IMR-90 (cell line): ENCODE results near the gene AGAP1. TPM values are rescaled to one million over a fixed set of nuclear protein-coding genes. Genes with fewer than 3 reads are reported as not detected.

Source experiments
- ATAC-seq: fragments of 200-7000 bp; cut with Tn5 transposase; 2 replicates; pipeline ENCODE4 v1.9.1; 2020; ENCODE audit warnings: low read depth, mild to moderate bottlenecking, moderate library complexity
- BruUV-seq: library from RNA; stranded (reverse); fragments of 400-500 nt; replicated peaks from 2 replicates; lab custom pipeline; 2021; lab: Mats Ljungman, UMichigan
- CTCF ChIA-PET: fragments of 300-600 bp; formaldehyde crosslinking; extraction: SDS; loops from one replicate; lab custom pipeline; 2021; ENCODE audit warnings: antibody characterized with exemption; lab: Yijun Ruan, JAX
- POLR2A ChIA-PET: fragments of 300-600 bp; sonication (Branson Sonifier 250); formaldehyde crosslinking; loops from one replicate; lab custom pipeline; 2022; ENCODE audit warnings: antibody characterized with exemption; ENCODE audit not compliant: unreplicated experiment; lab: Charles Lee
- DNase-seq: peaks from one replicate; pipeline ENCODE4 v3.0.0; 2013
- H2AFZ ChIP-seq: replicated peaks from 2 replicates; pipeline ENCODE3; 2013; ENCODE audit warnings: low read length, mild to moderate bottlenecking; ENCODE audit not compliant: poor library complexity
- H2AK5ac ChIP-seq: 2 replicates; pipeline ENCODE4 v1.6.1; 2013; ENCODE audit warnings: low read depth, low read length, inconsistent platforms
- H2AK9ac ChIP-seq: replicated peaks from 2 replicates; pipeline ENCODE3; 2013; ENCODE audit warnings: mild to moderate bottlenecking, low read depth, low read length, moderate library complexity; ENCODE audit not compliant: poor library complexity
- H2BK120ac ChIP-seq: 2 replicates; pipeline ENCODE4 v1.6.1; 2013; ENCODE audit warnings: low read depth, low read length, inconsistent platforms
- H2BK15ac ChIP-seq: 3 replicates; pipeline ENCODE4 v1.6.1; 2013; ENCODE audit warnings: low read depth, low read length, inconsistent platforms
- H2BK20ac ChIP-seq: 2 replicates; pipeline ENCODE4 v1.6.1; 2013; ENCODE audit warnings: low read depth, mild to moderate bottlenecking, inconsistent platforms, low read length, moderate library complexity
- H2BK5ac ChIP-seq: 2 replicates; pipeline ENCODE4 v1.6.1; 2013; ENCODE audit warnings: mild to moderate bottlenecking, low read depth, low read length, inconsistent platforms; ENCODE audit not compliant: poor library complexity, severe bottlenecking
- H3K14ac ChIP-seq: replicated peaks from 2 replicates; pipeline ENCODE4 v1.6.1; 2013; ENCODE audit warnings: low read depth, low read length, inconsistent platforms
- H3K18ac ChIP-seq: 2 replicates; pipeline ENCODE4 v1.6.1; 2013; ENCODE audit warnings: low read depth, low read length, control low read depth
- H3K23ac ChIP-seq: 2 replicates; pipeline ENCODE4 v1.6.1; 2013; ENCODE audit warnings: low read depth, low read length, inconsistent platforms
- H3K27ac ChIP-seq: 2 replicates; pipeline ENCODE4 v1.5.1; 2013; ENCODE audit warnings: mild to moderate bottlenecking, control low read depth, low read length; ENCODE audit not compliant: insufficient read depth
- H3K27me3 ChIP-seq: 2 replicates; pipeline ENCODE4 v1.6.1; 2013; ENCODE audit warnings: low read length; ENCODE audit not compliant: control insufficient read depth, insufficient read depth
- H3K36me3 ChIP-seq: 2 replicates; pipeline ENCODE4 v1.6.1; 2013; ENCODE audit warnings: low read length, mixed read lengths; ENCODE audit not compliant: control insufficient read depth, insufficient read depth
- H3K4ac ChIP-seq: 2 replicates; pipeline ENCODE4 v1.6.1; 2013; ENCODE audit warnings: low read depth, low read length, inconsistent platforms
- H3K4me1 ChIP-seq: 2 replicates; pipeline ENCODE4 v1.6.1; 2013; ENCODE audit warnings: low read length, mixed read lengths; ENCODE audit not compliant: control insufficient read depth, insufficient read depth
- H3K4me2 ChIP-seq: 2 replicates; pipeline ENCODE4 v1.6.1; 2013; ENCODE audit warnings: low read depth, mild to moderate bottlenecking, control low read depth, low read length, moderate library complexity
- H3K4me3 ChIP-seq: 2 replicates; pipeline ENCODE4 v1.5.1; 2013; ENCODE audit warnings: low read depth, mild to moderate bottlenecking, control low read depth, low read length, moderate library complexity; ENCODE audit not compliant: insufficient read depth
- H3K56ac ChIP-seq: 2 replicates; pipeline ENCODE4 v1.6.1; 2013; ENCODE audit warnings: low read length, inconsistent platforms; ENCODE audit not compliant: insufficient read depth; ENCODE audit errors: extremely low read depth
- H3K79me1 ChIP-seq, 2 experiments: 2 replicates each; pipeline ENCODE4 v1.6.1; 2013; ENCODE audit warnings: low read length in 2 of 2, inconsistent platforms in 1 of 2, low read depth in 1 of 2
- H3K9ac ChIP-seq: 2 replicates; pipeline ENCODE4 v1.6.1; 2013; ENCODE audit warnings: low read depth, low read length, control low read depth
- H3K9me1 ChIP-seq: 2 replicates; pipeline ENCODE4 v1.6.1; 2013; ENCODE audit warnings: low read length, inconsistent platforms; ENCODE audit not compliant: insufficient read depth
- H3K9me3 ChIP-seq: 2 replicates; pipeline ENCODE4 v1.6.1; 2013; ENCODE audit warnings: low read length; ENCODE audit not compliant: control insufficient read depth, insufficient read depth
- H4K20me1 ChIP-seq: 2 replicates; pipeline ENCODE4 v1.6.1; 2013; ENCODE audit warnings: low read length, inconsistent platforms; ENCODE audit not compliant: insufficient read depth
- H4K5ac ChIP-seq: 2 replicates; pipeline ENCODE4 v1.6.1; 2013; ENCODE audit warnings: mild to moderate bottlenecking, low read depth, low read length, control low read depth
- H4K8ac ChIP-seq, 2 experiments: 2 replicates each; pipeline ENCODE4 v1.6.1; 2013; ENCODE audit warnings: low read depth in 2 of 2, low read length in 2 of 2, control low read depth in 1 of 2, inconsistent platforms in 1 of 2
- H4K91ac ChIP-seq: 2 replicates; pipeline ENCODE4 v1.6.1; 2013; ENCODE audit warnings: low read depth, low read length, inconsistent platforms; ENCODE audit not compliant: insufficient read depth
- BHLHE40 ChIP-seq: fragments of 150-350 bp; IDR thresholded peaks from 2 replicates; pipeline ENCODE4 v1.6.1; 2016; ENCODE audit warnings: mild to moderate bottlenecking, low read depth, low read length
- CEBPB ChIP-seq: IDR thresholded peaks from 2 replicates; pipeline ENCODE4 v1.6.1; 2012; ENCODE audit warnings: low read depth, low read length, improper control_type of control experiment
- CHD1 ChIP-seq: IDR thresholded peaks from 2 replicates; pipeline ENCODE4 v1.6.1; 2012; ENCODE audit warnings: low read depth, low read length, improper control_type of control experiment
- FOS ChIP-seq: fragments of 150-350 bp; IDR thresholded peaks from 2 replicates; pipeline ENCODE4 v1.6.1; 2016; ENCODE audit warnings: low read depth, low read length
- MAFK ChIP-seq: IDR thresholded peaks from 2 replicates; pipeline ENCODE4 v1.6.1; 2012; ENCODE audit warnings: low read depth, low read length, improper control_type of control experiment
- MXI1 ChIP-seq: IDR thresholded peaks from 2 replicates; pipeline ENCODE4 v1.6.1; 2012; ENCODE audit warnings: low read depth, mild to moderate bottlenecking, low read length, moderate library complexity, borderline replicate concordance
- NFE2L2 ChIP-seq: fragments of 150-350 bp; IDR thresholded peaks from 2 replicates; pipeline ENCODE4 v1.6.1; 2016; ENCODE audit warnings: low read depth, mild to moderate bottlenecking, low read length
- RAD21 ChIP-seq: IDR thresholded peaks from 2 replicates; pipeline ENCODE4 v1.6.1; 2012; ENCODE audit warnings: low read length, improper control_type of control experiment
- RCOR1 ChIP-seq: IDR thresholded peaks from 2 replicates; pipeline ENCODE4 v1.6.1; 2012; ENCODE audit warnings: mild to moderate bottlenecking, low read length, improper control_type of control experiment; ENCODE audit not compliant: insufficient replicate concordance
- RFX5 ChIP-seq: IDR thresholded peaks from 2 replicates; pipeline ENCODE4 v1.8.0; 2012; ENCODE audit warnings: low read depth, mild to moderate bottlenecking, low read length, moderate library complexity
- SMC3 ChIP-seq: fragments of 150-350 bp; IDR thresholded peaks from 2 replicates; pipeline ENCODE4 v1.6.1; 2016; ENCODE audit warnings: low read depth, mild to moderate bottlenecking, antibody characterized with exemption, low read length, moderate library complexity
- WGBS, 2 experiments: methylation state at CpG; one replicate each; pipeline versions ENCODE4 v1.1.5 to v1.1.7; 2013; ENCODE audit warnings: missing lambda C conversion rate in 2 of 2; ENCODE audit not compliant: insufficient read length in 1 of 2; ENCODE audit errors: extremely low coverage in 2 of 2; 5-methylcytosine and 5-hydroxymethylcytosine counted together
- dilution Hi-C: fragments of 300-500 bp; cut with HindIII; formaldehyde crosslinking; loops from one replicate; pipeline ENCODE4 v1.14.3; 2018; ENCODE audit warnings: low sequenced_read_pairs; ENCODE audit not compliant: unreplicated experiment
- in situ Hi-C: fragments of 300-500 bp; cut with MboI; formaldehyde crosslinking; loops from 3 replicates; pipeline ENCODE4 v1.14.3; 2019; ENCODE audit warnings: low sequenced_read_pairs, inconsistent platforms, mixed read lengths
- intact Hi-C: fragments of 100-400 bp; cut with micrococcal nuclease; formaldehyde crosslinking; loops from 2 replicates; pipeline ENCODE4 v1.10.0; 2022
- polyA plus RNA-seq, 3 experiments: library from polyadenylated mRNA; depleted of rRNA; stranded (reverse); fragments of >200 nt; gene quantifications; 2 replicates each; pipeline ENCODE4 v1.2.3, GENCODE V29; 2012; ENCODE audit warnings: low replicate concordance in 1 of 3
- total RNA-seq: library from RNA; depleted of rRNA; stranded (reverse); fragments of >200 nt; gene quantifications from 2 replicates; pipeline ENCODE4 v1.2.3, GENCODE V29; 2012
- TF ChIP-seq, protein P1 (sequence below): conservative IDR thresholded peaks from 2 replicates; pipeline ENCODE4 v1.5.1; 2012; ENCODE audit warnings: mild to moderate bottlenecking, low read depth, low read length, improper control_type of control experiment
- TF ChIP-seq, protein P2 (sequence below): fragments of 150-350 bp; IDR thresholded peaks from 2 replicates; pipeline ENCODE4 v1.6.1; 2017; ENCODE audit warnings: mild to moderate bottlenecking, antibody characterized with exemption, low read length, low read depth
- TF ChIP-seq, protein P3 (sequence below): fragments of 150-350 bp; IDR thresholded peaks from 2 replicates; pipeline ENCODE4 v1.6.1; 2016; ENCODE audit warnings: low read depth, mild to moderate bottlenecking, low read length, moderate library complexity, borderline replicate concordance

The AGAP1 gene
- total and polyA plus RNA-seq, 2 of the 4 experiments (the other 2 are of a cell fraction) = 15.1 to 16.4 TPM

DNA sequence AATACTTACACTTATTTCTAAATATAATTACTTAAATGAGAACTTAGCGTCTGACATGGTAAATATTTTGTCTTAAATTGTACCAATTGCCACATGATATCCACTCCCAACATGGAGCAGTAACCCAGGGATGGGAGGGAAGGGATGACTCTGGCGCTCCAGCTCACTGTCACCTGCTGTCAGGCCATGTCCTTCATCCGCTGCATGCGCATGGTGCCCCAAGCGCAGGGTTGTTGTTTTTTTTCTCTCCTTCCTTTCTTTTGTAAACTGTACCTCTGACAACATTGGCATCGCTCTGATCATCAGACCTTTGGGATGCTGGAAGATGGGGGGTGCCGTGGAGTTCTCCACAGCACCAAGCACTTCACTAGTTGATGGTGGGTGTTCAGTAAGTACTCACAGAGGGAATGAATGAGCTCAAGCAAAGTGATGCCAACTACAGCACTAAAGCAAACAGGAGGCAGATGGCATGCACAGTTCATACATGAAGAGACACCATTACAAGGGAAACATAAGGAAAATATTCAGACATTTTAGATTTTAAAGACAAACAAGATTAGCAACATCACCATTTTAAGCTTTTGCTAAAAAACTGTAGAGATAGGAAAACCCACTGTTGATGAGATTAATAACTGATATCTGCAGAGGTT lies 426.5 kb downstream of the AGAP1 start:
- H4K8ac ChIP-seq = no peak overlapping the region
- H3K4me1 ChIP-seq = no peaks in the 10 kb centered on the region
- no peak for ATAC-seq
- no peak overlapping the region for H2BK20ac ChIP-seq
- H3K14ac ChIP-seq = no peak overlapping the region
- dilution Hi-C loops = no loop called here
- H4K20me1 ChIP-seq = no peaks in the 10 kb centered on the region; the same call in 1 of the 2 replicates
- H2AK9ac ChIP-seq = no peak overlapping the region
- H3K27ac ChIP-seq = no peak overlapping the region
- H3K36me3 ChIP-seq = no peaks in the 10 kb centered on the region; the same call in 1 of the 2 replicates
- no peak for DNase-seq
- ChIA-PET POLR2A (no interaction called here), CTCF (no interaction called here)
- BruUV-seq = no TSS peak
- H2BK15ac ChIP-seq = no peak overlapping the region
- H4K5ac ChIP-seq = no peak overlapping the region
- TF ChIP-seq, protein P1, sequence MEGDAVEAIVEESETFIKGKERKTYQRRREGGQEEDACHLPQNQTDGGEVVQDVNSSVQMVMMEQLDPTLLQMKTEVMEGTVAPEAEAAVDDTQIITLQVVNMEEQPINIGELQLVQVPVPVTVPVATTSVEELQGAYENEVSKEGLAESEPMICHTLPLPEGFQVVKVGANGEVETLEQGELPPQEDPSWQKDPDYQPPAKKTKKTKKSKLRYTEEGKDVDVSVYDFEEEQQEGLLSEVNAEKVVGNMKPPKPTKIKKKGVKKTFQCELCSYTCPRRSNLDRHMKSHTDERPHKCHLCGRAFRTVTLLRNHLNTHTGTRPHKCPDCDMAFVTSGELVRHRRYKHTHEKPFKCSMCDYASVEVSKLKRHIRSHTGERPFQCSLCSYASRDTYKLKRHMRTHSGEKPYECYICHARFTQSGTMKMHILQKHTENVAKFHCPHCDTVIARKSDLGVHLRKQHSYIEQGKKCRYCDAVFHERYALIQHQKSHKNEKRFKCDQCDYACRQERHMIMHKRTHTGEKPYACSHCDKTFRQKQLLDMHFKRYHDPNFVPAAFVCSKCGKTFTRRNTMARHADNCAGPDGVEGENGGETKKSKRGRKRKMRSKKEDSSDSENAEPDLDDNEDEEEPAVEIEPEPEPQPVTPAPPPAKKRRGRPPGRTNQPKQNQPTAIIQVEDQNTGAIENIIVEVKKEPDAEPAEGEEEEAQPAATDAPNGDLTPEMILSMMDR = no peak
- TF ChIP-seq CEBPB (no peak), BHLHE40 (no peak), CHD1 (no peak), MAFK (no peak), NFE2L2 (no peak), MXI1 (no peak), RCOR1 (no peak), SMC3 (no peak), RAD21 (no peak), RFX5 (no peak), FOS (no peak)
- TF ChIP-seq, protein P2, sequence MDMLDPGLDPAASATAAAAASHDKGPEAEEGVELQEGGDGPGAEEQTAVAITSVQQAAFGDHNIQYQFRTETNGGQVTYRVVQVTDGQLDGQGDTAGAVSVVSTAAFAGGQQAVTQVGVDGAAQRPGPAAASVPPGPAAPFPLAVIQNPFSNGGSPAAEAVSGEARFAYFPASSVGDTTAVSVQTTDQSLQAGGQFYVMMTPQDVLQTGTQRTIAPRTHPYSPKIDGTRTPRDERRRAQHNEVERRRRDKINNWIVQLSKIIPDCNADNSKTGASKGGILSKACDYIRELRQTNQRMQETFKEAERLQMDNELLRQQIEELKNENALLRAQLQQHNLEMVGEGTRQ = no peak
- TF ChIP-seq, protein P3, sequence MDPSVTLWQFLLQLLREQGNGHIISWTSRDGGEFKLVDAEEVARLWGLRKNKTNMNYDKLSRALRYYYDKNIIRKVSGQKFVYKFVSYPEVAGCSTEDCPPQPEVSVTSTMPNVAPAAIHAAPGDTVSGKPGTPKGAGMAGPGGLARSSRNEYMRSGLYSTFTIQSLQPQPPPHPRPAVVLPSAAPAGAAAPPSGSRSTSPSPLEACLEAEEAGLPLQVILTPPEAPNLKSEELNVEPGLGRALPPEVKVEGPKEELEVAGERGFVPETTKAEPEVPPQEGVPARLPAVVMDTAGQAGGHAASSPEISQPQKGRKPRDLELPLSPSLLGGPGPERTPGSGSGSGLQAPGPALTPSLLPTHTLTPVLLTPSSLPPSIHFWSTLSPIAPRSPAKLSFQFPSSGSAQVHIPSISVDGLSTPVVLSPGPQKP = no peak
- no peak overlapping the region for H3K23ac ChIP-seq
- no peak overlapping the region for H2AK5ac ChIP-seq
- H3K9me3 ChIP-seq = no peaks in the 10 kb centered on the region; the same call in 1 of the 2 replicates
- no peak overlapping the region for H4K91ac ChIP-seq
- no peak overlapping the region for H3K56ac ChIP-seq
- no peak overlapping the region for H2AFZ ChIP-seq
- H3K18ac ChIP-seq = no peak overlapping the region
- no peak overlapping the region for H3K9ac ChIP-seq
- H3K4ac ChIP-seq = no peak overlapping the region
- no peak overlapping the region for H2BK120ac ChIP-seq
- H3K9me1 ChIP-seq = peaks cover 7% of the 10 kb centered on the region; the same call in 1 of the 2 replicates
- no peak overlapping the region for H3K4me2 ChIP-seq
- no CpG with 5 or more reads among the region's 7 CpGs for WGBS, 2 experiments
- in situ Hi-C loops = no loop called here
- H3K79me1 ChIP-seq = no peaks in the 10 kb centered on the region
- H3K27me3 ChIP-seq = no peaks in the 10 kb centered on the region
- no peak overlapping the region for H3K4me3 ChIP-seq
- intact Hi-C loops = no loop called here
- H2BK5ac ChIP-seq = no peak overlapping the region
